Duodenal mucosa (tissue), 2 donors: ENCODE results near the gene OLFML3.

Source experiments
- H3K27ac ChIP-seq: one replicate; pipeline ENCODE4 v1.7.0; 2013; ENCODE audit warnings: low read depth, low read length
- H3K27me3 ChIP-seq, 2 donors: one replicate each; pipeline ENCODE4 v1.7.0; 2013; ENCODE audit warnings: low read length in 2 of 2, control low read depth in 1 of 2; ENCODE audit not compliant: insufficient read depth in 2 of 2, control insufficient read depth in 1 of 2
- H3K36me3 ChIP-seq, 2 donors: one replicate each; pipeline ENCODE4 v1.7.0; 2013; ENCODE audit warnings: low read length in 2 of 2, control low read depth in 1 of 2; ENCODE audit not compliant: insufficient read depth in 2 of 2, control insufficient read depth in 1 of 2
- H3K4me1 ChIP-seq, 2 donors: one replicate each; pipeline ENCODE4 v1.7.0; 2013; ENCODE audit warnings: low read length in 2 of 2, control low read depth in 1 of 2; ENCODE audit not compliant: insufficient read depth in 2 of 2, control insufficient read depth in 1 of 2
- H3K4me3 ChIP-seq, 2 donors: one replicate each; pipeline ENCODE4 v1.7.0; 2013; ENCODE audit warnings: low read length in 2 of 2, low read depth in 1 of 2
- H3K9ac ChIP-seq, 2 donors: one replicate each; pipeline ENCODE4 v1.7.0; 2013; ENCODE audit warnings: low read length in 2 of 2, low read depth in 1 of 2
- H3K9me3 ChIP-seq, 2 donors: one replicate each; pipeline ENCODE4 v1.7.0; 2013; ENCODE audit warnings: low read length in 2 of 2, control low read depth in 1 of 2; ENCODE audit not compliant: control insufficient read depth in 1 of 2

Gene OLFML3

GRCh38 chr1:113990530-113990929 is 11.3 kb downstream of the OLFML3 start:
- H3K9me3 ChIP-seq = peaks cover 1 to 4% of the 10 kb centered on the region in 2 donors
- H3K4me3 ChIP-seq = no peak overlapping the region
- no peaks in the 10 kb centered on the region for H3K4me1 ChIP-seq
- no peak overlapping the region for H3K27ac ChIP-seq
- H3K36me3 ChIP-seq = no peaks in the 10 kb centered on the region
- no peak overlapping the region for H3K9ac ChIP-seq
- no peaks in the 10 kb centered on the region for H3K27me3 ChIP-seq

- no peaks in the 10 kb centered on the region for H3K36me3 ChIP-seq
These were observed 11.7 kb downstream of the OLFML3 start for GRCh38 chr1:113990961-113991360.

GRCh38 chr1:113991467-113991997 is 12.3 kb downstream of the OLFML3 start:
- Histone ChIP-seq H3K9ac (no peak overlapping the region), H3K36me3 (no peaks in the 10 kb centered on the region), H3K4me3 (no peak overlapping the region), H3K27me3 (no peaks in the 10 kb centered on the region), H3K27ac (no peak overlapping the region), H3K9me3 (peaks cover 2 to 4% of the 10 kb centered on the region in 2 donors), H3K4me1 (no peaks in the 10 kb centered on the region)

More at GRCh38 chr1:113990961-113991360, 11.7 kb downstream of the OLFML3 start:
- Histone ChIP-seq H3K27me3 (no peaks in the 10 kb centered on the region), H3K27ac (no peak overlapping the region), H3K4me1 (no peaks in the 10 kb centered on the region), H3K9me3 (peaks cover 2 to 4% of the 10 kb centered on the region in 2 donors), H3K4me3 (no peak overlapping the region), H3K9ac (no peak overlapping the region)

GRCh38 chr1:113993072-113993471 is 13.8 kb downstream of the OLFML3 start:
- H3K4me3 ChIP-seq = no peak overlapping the region
- H3K36me3 ChIP-seq = no peaks in the 10 kb centered on the region
- H3K9me3 ChIP-seq = peaks cover 2 to 4% of the 10 kb centered on the region in 2 donors
- H3K4me1 ChIP-seq = no peaks in the 10 kb centered on the region
- no peak overlapping the region for H3K27ac ChIP-seq
- H3K27me3 ChIP-seq = no peaks in the 10 kb centered on the region
- H3K9ac ChIP-seq = no peak overlapping the region

GRCh38 chr1:113993766-113994165 is 14.5 kb downstream of the OLFML3 start:
- no peak overlapping the region for H3K4me3 ChIP-seq
- H3K27me3 ChIP-seq = no peaks in the 10 kb centered on the region
- H3K9me3 ChIP-seq = peaks cover 2 to 4% of the 10 kb centered on the region in 2 donors
- H3K4me1 ChIP-seq = no peaks in the 10 kb centered on the region
- H3K36me3 ChIP-seq = no peaks in the 10 kb centered on the region
- no peak overlapping the region for H3K9ac ChIP-seq
- H3K27ac ChIP-seq = no peak overlapping the region

- peaks cover 2 to 4% of the 10 kb centered on the region in 2 donors for H3K9me3 ChIP-seq
- no peaks in the 10 kb centered on the region for H3K36me3 ChIP-seq
- H3K27ac ChIP-seq = no peak overlapping the region
- H3K4me1 ChIP-seq = no peaks in the 10 kb centered on the region
- H3K27me3 ChIP-seq = no peaks in the 10 kb centered on the region
- H3K4me3 ChIP-seq = no peak overlapping the region
- H3K9ac ChIP-seq = no peak overlapping the region
These were observed 16.1 kb downstream of the OLFML3 start for GRCh38 chr1:113995382-113995781.

- Histone ChIP-seq H3K27me3 (no peaks in the 10 kb centered on the region), H3K9me3 (peaks cover 2 to 4% of the 10 kb centered on the region in 2 donors), H3K9ac (no peak overlapping the region), H3K4me3 (no peak overlapping the region), H3K4me1 (no peaks in the 10 kb centered on the region), H3K36me3 (no peaks in the 10 kb centered on the region), H3K27ac (no peak overlapping the region)
These were observed 19.1 kb downstream of the OLFML3 start for GRCh38 chr1:113998361-113998760.

GRCh38 chr1:113999233-113999632 is 20.0 kb downstream of the OLFML3 start:
- Histone ChIP-seq H3K27me3 (no peaks in the 10 kb centered on the region), H3K4me1 (no peaks in the 10 kb centered on the region), H3K36me3 (no peaks in the 10 kb centered on the region), H3K9ac (no peak overlapping the region), H3K4me3 (no peak overlapping the region), H3K27ac (no peak overlapping the region), H3K9me3 (peaks cover 2 to 4% of the 10 kb centered on the region in 2 donors)

GRCh38 chr1:113999799-114000198 is 20.5 kb downstream of the OLFML3 start:
- Histone ChIP-seq H3K27me3 (no peaks in the 10 kb centered on the region), H3K27ac (no peak overlapping the region), H3K36me3 (no peaks in the 10 kb centered on the region), H3K4me1 (no peaks in the 10 kb centered on the region), H3K9me3 (peaks cover 2 to 4% of the 10 kb centered on the region in 2 donors), H3K9ac (no peak overlapping the region), H3K4me3 (no peak overlapping the region)

- no peak overlapping the region for H3K9ac ChIP-seq
- H3K9me3 ChIP-seq = peaks cover 0 to 2% of the 10 kb centered on the region in 2 donors
- no peaks in the 10 kb centered on the region for H3K27me3 ChIP-seq
- H3K27ac ChIP-seq = no peak overlapping the region
- H3K4me3 ChIP-seq = no peak overlapping the region
- no peaks in the 10 kb centered on the region for H3K4me1 ChIP-seq
- H3K36me3 ChIP-seq = no peaks in the 10 kb centered on the region
These were observed 21.1 kb downstream of the OLFML3 start for GRCh38 chr1:114000406-114000805.
